Brain pericyte (primary cell): Measurements from ENCODE around the gene PRIM2.
"Not testable (repeated sequence)": the region's sequence is repeated elsewhere in the genome, so short reads cannot be mapped to it uniquely, and the experiment has no call there.

Source experiments
- DNase-seq: peaks from one replicate; pipeline ENCODE4 v3.0.0-alpha.2; 2012; ENCODE audit warnings: low read depth, low spot score

PRIM2 gene

GRCh38 chr6:57365076-57365583 is 47.7 kb downstream of the PRIM2 start:
- DNase-seq: not testable (repeated sequence)

- DNase-seq: not testable (repeated sequence)
Measured at GRCh38 chr6:57368965-57369731, 51.7 kb downstream of the PRIM2 start.

- not testable (repeated sequence) for DNase-seq
Measured at GRCh38 chr6:57371779-57372178, 54.3 kb downstream of the PRIM2 start.

- not testable (repeated sequence) for DNase-seq
Measured at GRCh38 chr6:57374764-57375163, 57.3 kb downstream of the PRIM2 start.

- DNase-seq: not testable (repeated sequence)
Measured at GRCh38 chr6:57376083-57376482, 58.7 kb downstream of the PRIM2 start.

- not testable (repeated sequence) for DNase-seq
Measured at GRCh38 chr6:57389038-57389592, 71.7 kb downstream of the PRIM2 start.

- not testable (repeated sequence) for DNase-seq
Measured at GRCh38 chr6:57390818-57391217, 73.4 kb downstream of the PRIM2 start.

GRCh38 chr6:57392047-57392446 is 74.6 kb downstream of the PRIM2 start:
- not testable (repeated sequence) for DNase-seq

GRCh38 chr6:57419341-57419740 is 101.9 kb downstream of the PRIM2 start:
- not testable (repeated sequence) for DNase-seq

- no peak for DNase-seq
Measured at GRCh38 chr6:57421503-57421902, 104.1 kb downstream of the PRIM2 start.

GRCh38 chr6:57423468-57423867 is 106.0 kb downstream of the PRIM2 start:
- DNase-seq: no peak

- DNase-seq: not testable (repeated sequence)
Measured at GRCh38 chr6:57431742-57432141, 114.3 kb downstream of the PRIM2 start.

GRCh38 chr6:57432157-57432556 is 114.7 kb downstream of the PRIM2 start:
- DNase-seq: no peak

- no peak for DNase-seq
Measured at GRCh38 chr6:57432919-57433684, 115.7 kb downstream of the PRIM2 start.

GRCh38 chr6:57433790-57434189 is 116.4 kb downstream of the PRIM2 start:
- DNase-seq: not testable (repeated sequence)

- DNase-seq: no peak
Measured at GRCh38 chr6:57434944-57435343, 117.5 kb downstream of the PRIM2 start.

- no peak for DNase-seq
Measured at GRCh38 chr6:57435475-57436160, 118.2 kb downstream of the PRIM2 start.

- DNase-seq: not testable (repeated sequence)
Measured at GRCh38 chr6:57440735-57441134, 123.3 kb downstream of the PRIM2 start.

- not testable (repeated sequence) for DNase-seq
Measured at GRCh38 chr6:57442133-57442532, 124.7 kb downstream of the PRIM2 start.

GRCh38 chr6:57443181-57443580 is 125.8 kb downstream of the PRIM2 start:
- not testable (repeated sequence) for DNase-seq

GRCh38 chr6:57444787-57445186 is 127.4 kb downstream of the PRIM2 start:
- DNase-seq: not testable (repeated sequence)

GRCh38 chr6:57445379-57445778 is 127.9 kb downstream of the PRIM2 start:
- not testable (repeated sequence) for DNase-seq
